DMS79 (cell line): Measurements from ENCODE around the gene RAI14.

Source experiments
- DNase-seq: peaks from one replicate; lab custom pipeline; 2025; lab: John Stamatoyannopoulos, UW

The RAI14 gene

DNA sequence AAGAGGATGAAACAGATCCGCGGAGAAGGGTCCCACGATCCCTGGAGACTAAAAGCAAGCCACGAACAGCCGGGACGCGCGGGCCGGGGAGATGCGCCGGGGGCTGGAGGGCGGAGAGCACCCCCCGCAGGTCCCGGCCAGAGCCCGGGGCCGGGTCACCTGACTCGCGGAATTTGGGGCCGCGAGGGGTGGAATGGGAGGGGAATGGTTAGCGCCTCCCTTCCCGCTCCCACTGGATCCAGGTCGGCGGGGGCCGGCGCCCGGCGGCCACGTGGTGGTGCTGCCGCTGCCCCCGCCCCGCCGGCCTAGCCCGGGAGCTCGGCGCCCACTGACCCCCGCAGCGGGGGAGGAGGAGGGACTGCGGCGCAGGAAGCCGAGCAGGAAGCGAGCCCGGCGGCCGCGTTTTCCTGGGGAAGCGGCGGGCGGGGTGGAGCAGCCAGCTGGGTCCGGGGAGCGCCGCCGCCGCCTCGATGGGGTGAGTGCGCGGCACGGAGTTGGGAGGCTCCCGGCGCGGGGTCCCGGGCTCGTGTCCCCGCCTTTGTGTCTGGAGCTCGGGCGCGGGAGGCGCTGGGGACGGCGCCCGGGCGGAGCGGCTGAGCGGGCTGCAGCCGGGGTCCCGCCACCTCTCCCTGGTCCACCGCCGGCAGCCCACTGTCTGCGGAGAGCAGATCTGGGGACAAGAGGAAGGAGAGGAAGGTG lies at the start of gene RAI14:
RAI14 (plus strand) TSS at position 328 of the 699 bp plus-strand sequence. CDS start 30,592 bp downstream, outside the sequence.
- no peak for DNase-seq

DNA sequence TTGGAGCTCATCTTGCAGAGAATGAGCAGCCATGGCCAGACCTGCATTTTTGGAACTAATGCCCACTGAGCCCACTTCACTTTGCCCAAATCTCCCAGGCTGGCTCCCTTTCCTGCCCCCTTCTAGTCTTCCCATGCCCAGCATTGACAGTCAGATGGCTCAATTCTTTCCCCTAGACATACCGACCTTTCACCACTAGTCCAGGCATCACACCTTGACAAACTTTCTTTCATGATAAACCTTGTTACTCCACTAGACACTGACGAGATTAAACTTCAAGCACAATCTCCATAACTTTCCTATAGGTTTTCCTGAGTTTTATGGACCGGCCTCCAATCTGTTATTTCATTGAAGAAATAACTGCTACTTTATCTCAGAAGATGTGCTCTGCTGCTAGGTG lies 47.8 kb upstream of the RAI14 start:
- DNase-seq, result no peak

DNA sequence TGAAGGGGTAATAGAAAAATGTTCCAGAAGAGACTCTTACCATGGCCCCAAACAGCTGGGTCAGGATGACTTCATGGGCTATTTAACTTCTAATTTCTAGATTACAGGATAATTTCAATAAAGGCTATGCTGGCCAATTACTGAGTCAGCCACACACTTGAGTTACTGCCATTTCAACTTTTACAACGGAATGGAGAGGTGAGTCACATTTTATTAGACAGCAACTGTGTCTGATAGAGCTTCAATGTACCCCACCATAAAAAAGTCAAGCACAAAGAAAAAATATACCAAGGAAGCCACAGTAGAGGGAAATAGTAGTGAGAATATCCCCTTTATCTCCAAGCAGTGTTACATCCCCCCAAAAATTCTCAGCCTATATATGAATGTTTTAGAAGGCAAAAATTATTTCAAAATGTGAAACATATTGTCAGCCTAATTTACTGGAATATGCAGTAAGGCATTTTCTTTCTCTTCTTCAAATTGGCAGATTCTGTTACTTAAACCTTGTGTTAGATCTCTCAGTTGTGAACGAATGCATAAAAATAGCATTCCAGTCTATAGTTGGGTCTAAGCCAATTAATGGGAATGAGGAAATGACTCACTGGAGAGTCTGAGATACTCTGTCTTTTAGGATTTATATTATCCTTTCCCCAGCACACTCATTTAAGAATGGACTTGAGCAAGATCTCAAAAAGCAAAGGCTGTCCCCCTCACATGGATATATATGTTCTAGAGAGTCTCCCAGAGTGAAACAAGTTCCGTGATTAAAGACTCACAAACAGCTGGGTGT lies 47.1 kb upstream of the RAI14 start:
- DNase-seq, result peak; percentile 24

DNA sequence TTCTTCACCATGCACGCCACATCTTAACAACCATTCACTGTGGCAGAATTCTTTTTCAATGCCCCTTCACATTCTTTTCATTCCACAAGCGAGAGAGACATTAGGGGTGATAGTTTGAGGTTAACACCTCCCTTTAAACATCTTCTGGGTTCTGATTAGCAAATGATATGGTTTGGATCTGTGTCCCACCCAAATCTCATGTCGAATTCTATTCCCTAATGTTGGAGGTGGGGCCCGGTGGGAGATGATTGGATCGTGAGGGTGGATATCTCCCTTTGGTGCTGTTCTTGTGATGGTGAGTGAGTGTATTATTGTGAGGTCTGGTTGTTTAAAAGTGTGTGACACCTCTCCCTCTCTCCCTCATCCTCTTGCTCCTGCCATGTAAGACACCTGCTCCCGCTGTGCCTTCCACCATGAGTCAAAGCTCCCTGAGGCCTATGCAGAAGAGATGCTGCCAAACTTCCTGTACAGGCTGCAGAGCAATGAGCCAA lies 46.1 kb upstream of the RAI14 start:
- DNase-seq, result no peak

DNA sequence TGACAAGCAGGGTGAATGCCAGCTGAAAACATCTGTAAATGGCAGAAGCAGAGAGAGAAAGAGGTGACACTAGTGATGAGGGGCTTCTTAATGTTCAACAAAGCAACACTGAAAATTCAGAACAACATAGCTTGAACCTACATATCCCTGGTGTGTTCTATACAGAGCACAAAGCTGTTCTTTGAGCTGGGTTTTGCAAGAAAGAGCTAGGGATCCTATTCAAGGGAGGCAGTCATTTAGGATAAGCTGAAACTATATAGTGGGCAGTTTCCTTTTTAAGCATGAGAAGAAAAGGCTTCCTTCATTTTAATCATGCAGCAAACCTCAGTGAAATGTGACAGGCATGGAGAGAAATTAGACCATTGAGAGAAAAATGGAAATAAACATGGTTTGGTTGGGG lies 45.6 kb upstream of the RAI14 start:
- no peak for DNase-seq

DNA sequence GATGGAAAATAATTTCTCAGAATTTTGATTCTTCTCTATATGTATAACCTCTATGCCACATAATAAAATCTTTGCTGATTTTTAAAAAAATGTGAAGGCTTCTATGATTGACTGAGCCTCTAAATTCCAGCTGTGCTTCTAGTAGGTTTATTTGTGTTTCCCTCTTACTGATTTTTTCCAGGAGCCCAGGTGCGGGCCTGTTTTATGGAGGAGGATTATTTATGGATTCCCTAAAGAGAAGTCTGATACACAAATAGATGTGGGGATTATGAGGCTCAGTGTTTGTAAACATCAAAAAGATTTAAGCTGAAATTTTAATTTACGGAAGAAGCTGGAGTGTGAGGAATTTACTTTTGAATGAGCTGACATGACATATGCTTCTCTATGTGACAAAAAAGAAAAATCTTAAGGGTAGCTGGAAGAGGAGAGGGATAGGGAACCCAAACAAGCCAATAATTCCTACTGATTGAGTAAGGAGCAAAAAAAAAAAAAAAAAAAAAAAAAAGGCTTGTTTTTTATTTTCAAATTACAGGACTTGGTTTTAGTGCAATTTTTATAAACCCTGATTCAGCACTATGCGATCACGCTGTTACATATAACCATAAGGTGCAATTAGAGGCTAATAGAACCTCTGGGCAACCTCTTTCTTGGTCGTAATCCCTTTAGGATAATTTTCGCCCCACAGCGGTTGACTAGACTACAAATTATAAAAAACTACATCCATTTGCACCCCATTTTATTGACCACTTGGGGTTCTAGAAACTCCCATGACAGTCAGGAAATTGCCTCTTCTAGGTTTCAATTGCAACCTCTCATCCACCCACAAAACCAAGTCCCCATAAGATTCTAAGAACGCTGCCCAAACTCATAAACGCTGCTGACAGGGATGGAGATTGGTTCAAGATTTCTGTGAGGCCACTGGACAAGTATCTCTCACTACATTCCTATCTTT lies 44.4 kb upstream of the RAI14 start:
- DNase-seq, result no peak

DNA sequence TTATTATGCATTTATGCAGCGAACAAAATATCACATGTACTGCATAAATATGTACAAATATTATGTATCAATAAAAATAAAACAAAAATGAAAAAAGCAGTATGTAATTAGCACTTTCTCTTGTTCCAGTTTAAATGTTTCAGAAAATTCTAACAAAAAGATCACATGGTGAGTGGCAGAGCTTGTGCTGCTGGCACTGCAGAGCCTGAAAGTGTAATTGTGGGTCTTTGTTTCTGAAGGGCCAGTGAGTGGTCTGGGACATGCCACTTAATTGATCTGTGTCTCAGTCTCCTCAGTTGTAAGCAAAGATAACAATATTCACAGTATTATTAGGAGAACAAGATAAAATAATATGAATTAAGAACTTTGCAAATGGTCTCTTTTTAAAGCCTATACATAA lies 39.5 kb upstream of the RAI14 start:
- no peak for DNase-seq

DNA sequence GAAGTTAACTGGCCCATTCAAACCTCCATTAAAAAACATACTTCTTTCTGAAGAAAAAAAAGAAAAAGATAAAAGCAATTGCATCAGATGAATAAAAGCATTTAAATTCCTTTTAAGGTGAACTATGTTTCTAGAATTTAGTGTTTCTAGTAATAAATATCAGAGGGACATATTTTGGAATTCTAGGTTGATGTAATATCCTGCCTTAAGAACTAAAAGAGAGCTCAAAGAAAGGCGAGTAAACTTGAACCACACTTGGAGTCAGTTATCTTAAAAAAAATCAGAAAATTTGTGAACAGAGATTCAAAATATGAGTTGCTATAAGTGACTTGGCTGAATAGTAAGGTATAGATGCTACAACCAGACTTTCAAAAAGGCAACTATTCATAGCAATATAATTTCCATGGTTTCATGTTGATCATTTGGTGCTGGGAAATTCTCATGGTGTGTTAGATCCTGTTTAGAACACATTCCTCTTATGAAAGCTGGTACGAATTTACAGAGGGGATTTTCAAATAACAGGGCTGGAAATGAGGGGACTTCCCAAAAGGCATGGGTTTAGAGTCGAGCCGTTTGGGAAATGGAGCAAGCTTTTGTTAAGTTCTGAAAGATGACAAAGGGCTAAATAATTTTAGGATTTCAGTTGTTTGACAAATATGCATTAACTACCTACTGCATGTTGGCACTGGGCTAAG lies 37.6 kb upstream of the RAI14 start:
- DNase-seq, result no peak

DNA sequence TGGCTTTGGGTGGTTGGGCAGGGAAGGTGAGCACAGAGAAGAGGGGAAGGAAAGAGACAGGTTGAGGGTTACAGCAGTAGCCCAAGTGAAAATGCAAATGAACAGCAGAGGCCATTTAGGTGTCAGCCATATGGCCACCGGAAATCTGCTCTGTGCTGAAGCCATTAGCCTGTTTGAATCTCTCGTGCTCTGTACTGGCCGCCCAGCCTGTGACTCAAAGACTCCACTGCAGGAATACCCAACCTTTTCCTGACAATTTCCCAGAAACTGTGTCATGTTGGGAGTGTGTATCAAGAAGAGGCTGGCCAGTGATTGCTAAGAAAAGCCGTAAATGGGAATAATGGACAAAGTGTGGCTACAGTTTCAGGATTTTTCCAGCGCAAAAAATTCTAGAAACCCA lies 35.9 kb upstream of the RAI14 start:
- DNase-seq, result no peak

DNA sequence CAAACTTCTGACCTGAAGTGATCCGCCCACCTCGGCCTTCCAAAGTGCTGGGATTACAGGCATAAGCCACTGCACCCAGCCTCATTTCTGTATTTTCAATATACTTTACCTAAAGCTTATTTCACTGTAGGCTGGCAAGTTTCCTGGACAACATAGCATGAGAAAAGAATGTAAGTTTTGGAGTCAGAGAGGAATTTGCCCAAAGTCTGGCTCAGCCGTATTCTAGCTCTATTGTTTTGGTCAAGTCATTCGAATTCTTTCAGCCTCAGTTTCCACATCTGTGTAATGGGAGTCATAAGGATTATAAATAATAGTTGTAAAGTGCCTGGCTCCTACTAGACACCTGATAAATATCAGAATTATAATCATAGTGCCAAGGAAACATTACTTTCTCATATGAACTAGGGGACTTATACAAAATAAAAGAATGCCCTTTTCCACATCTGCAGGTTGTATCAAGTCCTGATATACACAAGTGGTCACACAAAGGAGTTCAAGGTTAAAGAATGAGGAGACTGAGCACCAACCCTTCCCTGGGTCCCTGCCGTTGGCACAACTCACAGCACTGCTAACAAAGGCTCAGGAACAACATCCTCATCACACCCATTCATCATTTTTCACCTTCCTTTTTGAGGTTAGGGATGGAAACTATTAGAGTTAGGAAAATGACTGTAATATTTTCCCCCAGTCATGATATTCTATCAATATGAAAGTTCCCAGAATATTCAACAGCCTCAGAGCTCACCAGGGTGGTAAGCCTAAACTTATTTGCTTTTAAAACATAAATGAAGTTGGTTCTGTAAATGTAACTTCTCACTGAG lies 34.6 kb upstream of the RAI14 start:
- no peak for DNase-seq

DNA sequence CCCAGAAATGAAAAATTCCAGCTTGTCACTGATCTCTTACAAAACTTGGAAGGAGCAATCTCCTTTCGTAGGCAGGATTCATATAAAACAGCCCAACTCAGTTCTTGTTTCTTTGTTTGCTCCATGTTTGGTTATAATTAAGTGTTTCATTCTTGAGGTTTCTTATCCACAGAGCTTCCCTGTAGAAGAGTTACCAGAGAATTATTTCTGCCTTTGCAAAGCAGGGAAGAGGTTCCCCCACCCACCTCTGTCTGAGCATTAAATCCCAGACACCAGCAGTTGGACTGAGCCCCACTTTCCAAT lies 34.1 kb upstream of the RAI14 start:
- DNase-seq, result no peak

DNA sequence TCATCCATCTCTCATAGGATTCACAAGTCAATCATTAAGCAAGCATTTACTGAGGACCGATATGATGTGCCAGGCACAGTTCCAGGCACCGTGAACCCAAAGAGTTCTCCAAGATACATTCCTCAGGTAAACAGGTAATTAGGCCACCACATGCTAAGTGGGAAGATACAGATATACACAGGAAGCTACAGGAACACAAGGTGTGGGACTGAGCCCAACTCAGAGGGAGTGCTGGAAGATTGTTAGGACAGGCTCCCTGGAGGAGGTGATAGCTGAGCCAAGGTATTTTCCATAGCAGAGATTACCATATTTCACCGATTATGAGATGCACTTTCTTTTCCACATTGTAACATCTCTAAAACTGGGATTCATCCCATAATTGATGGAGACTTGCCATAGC lies 31.4 kb upstream of the RAI14 start:
- DNase-seq, result no peak

DNA sequence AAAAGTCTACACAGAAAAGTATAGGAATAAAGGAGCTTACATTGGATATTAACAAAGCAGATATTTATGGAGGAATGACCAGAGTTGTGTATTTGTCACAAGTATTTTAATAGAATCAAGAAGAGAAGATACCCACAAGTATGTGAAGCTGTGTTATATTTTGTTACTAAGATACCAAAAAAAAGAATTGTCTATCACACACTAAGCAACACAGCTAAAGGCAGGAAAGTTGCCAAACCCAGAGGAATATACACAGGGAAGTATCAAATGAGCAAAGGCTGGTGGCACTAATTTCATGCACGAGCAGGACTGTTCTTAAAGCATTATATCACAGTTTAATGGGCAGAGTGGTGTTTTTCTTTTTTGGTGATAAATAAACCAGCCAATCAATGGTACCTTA lies 30.9 kb upstream of the RAI14 start:
- no peak for DNase-seq

DNA sequence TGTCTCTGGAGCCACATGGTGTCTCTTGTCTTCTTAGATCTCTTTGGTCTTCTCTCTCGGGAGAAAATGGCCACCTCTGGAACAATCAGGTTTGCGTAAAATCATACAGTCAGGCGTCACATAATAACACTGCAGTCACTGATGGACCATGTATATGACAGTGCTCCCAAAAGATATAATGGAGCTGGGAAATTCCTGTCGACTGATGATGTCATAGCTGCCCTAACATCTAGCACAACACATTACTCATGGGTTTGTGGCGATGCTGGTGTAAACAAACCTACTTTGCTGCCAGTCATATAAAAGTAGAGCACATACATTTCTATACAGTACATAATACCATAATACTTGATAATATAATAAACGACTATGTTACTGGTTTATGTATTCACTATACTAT lies 30.1 kb upstream of the RAI14 start:
- no peak for DNase-seq

DNA sequence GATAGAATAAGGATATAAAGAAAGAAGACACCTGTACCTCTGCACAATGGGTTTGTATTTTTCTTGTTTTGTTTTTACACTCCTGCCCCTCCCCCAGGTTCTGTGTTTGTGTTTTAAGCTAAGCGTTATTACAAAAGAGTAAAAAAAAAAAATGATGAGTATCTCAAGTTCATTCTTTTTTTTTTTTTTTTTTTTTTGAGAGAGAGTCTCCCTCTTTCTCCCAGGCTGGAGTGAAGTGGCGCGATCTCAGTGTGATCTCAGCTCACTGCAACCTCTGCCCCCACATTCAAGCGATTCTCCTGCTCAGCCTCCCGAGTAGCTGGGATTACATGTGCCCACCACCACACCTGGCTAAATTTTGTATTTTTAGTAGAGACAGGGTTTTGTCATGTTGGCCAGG lies 29.4 kb upstream of the RAI14 start:
- no peak for DNase-seq

DNA sequence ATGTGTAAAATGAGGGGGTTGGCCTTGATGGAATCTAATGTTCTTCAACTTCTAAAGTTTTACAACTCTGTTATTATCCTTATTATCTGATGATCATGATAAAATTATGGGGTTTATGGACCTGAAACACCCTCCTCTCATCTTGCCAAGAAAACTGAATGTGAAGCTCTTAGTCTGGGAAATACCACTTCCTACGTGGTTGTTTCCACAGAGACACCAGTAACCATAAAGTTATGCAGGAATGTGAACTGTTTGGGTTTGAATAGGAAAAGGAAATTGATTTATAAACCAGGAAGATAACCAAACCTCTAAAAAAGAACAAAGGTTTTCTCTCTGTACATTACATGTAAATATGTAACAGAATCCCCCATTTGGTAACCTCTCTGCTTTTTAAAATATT lies 28.3 kb upstream of the RAI14 start:
- DNase-seq, result no peak

DNA sequence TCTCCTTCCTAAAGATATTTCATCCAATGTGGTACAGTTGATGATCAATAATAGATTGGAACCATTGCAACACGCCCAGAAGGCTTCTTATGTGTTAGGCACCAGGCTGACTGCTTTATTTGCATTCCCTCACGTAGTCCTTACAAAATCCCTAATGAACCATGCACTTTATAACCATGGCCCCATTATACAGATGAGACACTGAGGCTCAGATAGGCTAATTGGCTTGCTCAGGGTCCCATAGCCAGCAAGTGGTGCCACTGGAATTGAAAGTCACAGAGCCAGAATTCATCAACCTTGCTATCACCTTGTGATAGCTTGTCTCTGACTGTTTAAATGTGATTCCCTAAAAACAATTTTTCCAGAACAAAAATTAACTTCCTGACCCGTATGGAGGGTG lies 27.8 kb upstream of the RAI14 start:
- DNase-seq, result no peak

DNA sequence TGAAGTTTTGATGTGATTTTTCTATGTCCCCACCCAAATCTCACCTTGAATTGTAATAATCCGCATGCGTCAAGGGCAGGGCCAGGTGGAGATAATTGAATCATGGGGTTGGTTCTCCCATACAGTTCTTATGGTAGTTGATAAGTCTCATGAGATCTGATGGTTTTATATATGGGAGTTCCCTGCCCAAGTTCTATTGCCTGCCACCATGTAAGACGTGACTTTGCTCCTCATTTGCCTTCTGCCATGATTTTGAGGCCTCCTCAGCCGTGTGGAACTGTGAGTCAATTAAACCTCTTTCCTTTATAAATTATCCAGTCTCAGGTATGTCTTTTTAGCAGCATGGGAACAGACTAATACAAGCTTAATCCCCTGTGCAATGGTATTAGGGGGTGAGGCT lies 25.5 kb upstream of the RAI14 start:
- no peak for DNase-seq

DNA sequence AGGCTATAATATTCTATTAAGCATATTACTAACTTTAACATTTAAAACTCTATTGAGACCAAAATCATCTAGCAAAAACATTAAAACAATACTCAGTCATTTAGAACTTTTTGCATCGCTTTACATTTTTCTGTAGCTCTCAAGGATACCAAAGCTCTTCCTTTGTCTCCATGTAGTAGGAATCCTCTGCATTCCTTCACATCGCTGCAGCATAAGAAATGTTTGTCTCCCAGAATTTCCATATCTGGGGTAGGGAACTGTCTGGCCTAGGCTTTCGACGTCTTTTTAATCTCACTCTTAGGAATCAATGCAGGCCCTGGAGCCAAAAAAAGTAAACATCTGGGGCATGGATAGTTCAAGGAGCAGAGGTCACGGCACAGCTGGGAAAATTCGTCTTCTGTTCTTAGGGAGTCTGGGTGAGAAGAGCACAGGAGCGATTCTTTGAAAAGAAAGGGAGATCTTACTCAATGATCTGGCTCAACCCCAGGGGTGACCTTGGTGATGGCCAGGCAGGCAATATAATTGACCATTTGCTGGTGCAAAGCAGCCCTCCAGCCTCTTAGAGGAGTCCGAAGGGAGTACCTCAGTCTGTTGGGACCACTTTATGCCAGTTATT lies 23.2 kb upstream of the RAI14 start:
- DNase-seq, result no peak

DNA sequence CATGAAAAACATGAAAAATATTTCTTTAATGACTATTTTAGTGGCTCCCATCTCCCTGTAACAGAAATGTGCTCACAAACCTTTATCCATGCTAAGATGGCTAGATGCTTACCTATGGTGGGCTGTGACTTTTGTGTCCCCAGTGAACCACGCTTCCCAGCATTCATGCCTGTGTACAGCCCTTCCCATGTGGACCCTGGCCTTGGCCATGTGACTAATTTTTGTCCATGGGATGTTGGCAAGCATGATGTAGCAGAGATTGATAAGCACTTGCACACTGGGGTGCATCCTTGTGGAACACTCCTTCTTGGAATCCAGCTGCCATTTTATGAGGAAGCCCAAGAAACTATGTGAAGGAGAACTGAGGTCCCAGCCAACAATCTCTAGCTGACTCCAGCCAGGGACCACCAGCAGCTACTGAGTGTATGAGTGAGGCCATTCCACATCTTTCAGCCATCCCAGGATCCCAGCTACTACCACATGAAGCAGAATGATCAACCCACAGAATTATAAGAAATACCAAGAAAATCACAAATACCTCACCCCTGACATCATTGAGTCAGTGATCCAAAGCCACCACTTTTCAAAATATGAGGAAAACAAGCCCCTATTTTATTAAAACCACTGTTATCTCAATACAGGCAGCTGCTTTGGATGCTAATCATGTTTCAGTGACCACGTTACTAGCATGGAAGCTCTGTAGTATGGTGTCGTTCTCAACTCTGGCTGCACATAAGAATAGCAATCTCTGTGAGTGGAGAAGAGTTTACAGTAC lies 16.1 kb upstream of the RAI14 start:
- no peak for DNase-seq
